Heart left ventricle (tissue), 13 donors: ENCODE measurements around the gene NAB1.

Source experiments
- POLR2A ChIP-seq, 2 donors: fragments of 450-650 bp; IDR thresholded peaks; one replicate each; pipeline ENCODE4 v1.6.1; 2017; ENCODE audit warnings: antibody characterized with exemption in 2 of 2, mild to moderate bottlenecking in 2 of 2, moderate library complexity in 2 of 2
- TF ChIP-seq, protein P1 (sequence below), 12 donors: fragments of 200-600 bp; sonication (generic) in 4 of 12; IDR thresholded peaks; one replicate each; pipeline versions ENCODE4 v1.5.0 to v1.8.0; 2018 to 2022; ENCODE audit warnings: antibody characterized with exemption in 12 of 12, mild to moderate bottlenecking in 5 of 12
- donor health status: ischemic (EF 13 %, LVEDD 7.1; RV severe dilation, severe dysfunction).
- donor health status: DM: no; HTN: yes; CAD: no.
- donor health status: DM: no; HTN: no; CAD: no.
- donor health status: ischemic (EF 25% LVEDD 6.9; RV normal size, moderate dysfunction).
- donor health status: ischemic (EF 25% LVEDD 5.7; RV mildly dilated, moderate dysfunction).
- donor health status: ischemic (EF 35%, LVEDD 5.7; RV mildly dilated, moderate dysfunction).
- donor health status: nonischemic (EF 11% LVEDD 7.7; RV severe dilation, severe dysfunction).
- donor health status: DM: yes; HTN: yes; CAD: no.
- donor health status: PGD.
- donor health status: ischemic (EF 29% LVEDD 5.4; RV normal size, mild dysfunction).
- donor health status: nonischemic (EF 23%, LVEDD 6.1; RV moderate dilation, normal function).

DNA sequence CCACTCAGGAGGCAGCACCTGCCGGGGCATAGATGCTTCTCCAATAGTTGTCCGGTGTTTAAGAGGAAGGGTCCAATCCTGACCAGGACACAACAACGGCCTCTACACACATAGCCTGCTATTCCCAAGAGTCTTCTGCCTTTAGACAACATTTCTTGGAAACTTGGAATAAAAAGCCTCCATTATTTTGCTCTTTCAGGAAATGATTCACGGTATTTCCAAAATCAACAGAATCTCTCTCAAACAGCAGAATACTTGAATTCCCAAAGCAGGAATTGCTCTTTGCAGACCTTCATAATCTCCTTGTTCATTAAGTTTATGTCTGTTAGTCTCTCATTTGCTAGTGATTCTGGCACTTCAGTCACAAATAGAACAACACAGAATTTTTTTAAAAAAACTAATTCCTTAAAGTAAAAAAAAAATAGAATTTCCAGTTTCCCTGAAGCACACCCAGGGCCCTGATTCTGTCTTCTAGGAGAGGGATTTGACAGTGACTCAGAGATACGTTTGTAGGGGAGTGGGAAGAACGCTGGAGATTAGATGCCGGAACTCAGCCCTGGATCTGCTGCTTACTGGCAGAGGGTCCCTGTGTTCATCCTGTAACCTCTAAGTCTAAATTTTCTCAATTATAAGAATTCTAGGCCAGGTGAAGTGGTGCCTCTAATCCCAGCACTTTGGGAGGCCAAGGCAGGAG lies 74.7 kb downstream of the NAB1 start:
- TF ChIP-seq, protein P1, sequence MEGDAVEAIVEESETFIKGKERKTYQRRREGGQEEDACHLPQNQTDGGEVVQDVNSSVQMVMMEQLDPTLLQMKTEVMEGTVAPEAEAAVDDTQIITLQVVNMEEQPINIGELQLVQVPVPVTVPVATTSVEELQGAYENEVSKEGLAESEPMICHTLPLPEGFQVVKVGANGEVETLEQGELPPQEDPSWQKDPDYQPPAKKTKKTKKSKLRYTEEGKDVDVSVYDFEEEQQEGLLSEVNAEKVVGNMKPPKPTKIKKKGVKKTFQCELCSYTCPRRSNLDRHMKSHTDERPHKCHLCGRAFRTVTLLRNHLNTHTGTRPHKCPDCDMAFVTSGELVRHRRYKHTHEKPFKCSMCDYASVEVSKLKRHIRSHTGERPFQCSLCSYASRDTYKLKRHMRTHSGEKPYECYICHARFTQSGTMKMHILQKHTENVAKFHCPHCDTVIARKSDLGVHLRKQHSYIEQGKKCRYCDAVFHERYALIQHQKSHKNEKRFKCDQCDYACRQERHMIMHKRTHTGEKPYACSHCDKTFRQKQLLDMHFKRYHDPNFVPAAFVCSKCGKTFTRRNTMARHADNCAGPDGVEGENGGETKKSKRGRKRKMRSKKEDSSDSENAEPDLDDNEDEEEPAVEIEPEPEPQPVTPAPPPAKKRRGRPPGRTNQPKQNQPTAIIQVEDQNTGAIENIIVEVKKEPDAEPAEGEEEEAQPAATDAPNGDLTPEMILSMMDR (IDR thresholded peaks at IDR 0.05): no peak
- no peak for TF ChIP-seq POLR2A (IDR thresholded peaks at IDR 0.05)
